SU-DHL-6 (cell line): Measurements from ENCODE around the gene ALKBH3.

Source experiments
- H2AFZ ChIP-seq: fragments of 200-600 bp; sonication (generic); 2 replicates; pipeline ENCODE4 v1.6.1; 2014; ENCODE audit warnings: low read depth, mild to moderate bottlenecking, moderate library complexity, mixed read lengths, antibody characterized with exemption, low read length; ENCODE audit not compliant: severe bottlenecking
- H3F3A ChIP-seq: fragments of 200-600 bp; shearing (Covaris generic); 2 replicates; pipeline ENCODE4 v1.6.0; 2016; ENCODE audit warnings: antibody characterized with exemption, mild to moderate bottlenecking; ENCODE audit not compliant: insufficient read depth
- H3K27ac ChIP-seq: fragments of 200-600 bp; sonication (generic); 2 replicates; pipeline ENCODE4 v1.5.1; 2016; ENCODE audit warnings: low read depth, mild to moderate bottlenecking, low read length, moderate library complexity, mixed read lengths
- H3K27me3 ChIP-seq: fragments of 200-600 bp; sonication (generic), shearing (Covaris generic); 2 replicates; pipeline ENCODE4 v1.6.0; 2014; ENCODE audit warnings: mild to moderate bottlenecking, low read length
- H3K36me3 ChIP-seq: fragments of 200-600 bp; sonication (generic); 2 replicates; pipeline ENCODE4 v1.6.1; 2014; ENCODE audit warnings: mild to moderate bottlenecking, low read length, mixed read lengths
- H3K4me2 ChIP-seq: fragments of 300-600, 200-600 bp; shearing (Covaris generic), sonication (generic); 2 replicates; pipeline ENCODE4 v1.6.0; 2014; ENCODE audit warnings: low read length, low read depth, mild to moderate bottlenecking; ENCODE audit not compliant: poor library complexity, severe bottlenecking
- H3K4me3 ChIP-seq: fragments of 200-600 bp; sonication (generic); 2 replicates; pipeline ENCODE4 v1.5.1; 2014; ENCODE audit warnings: antibody characterized with exemption, low read length, mild to moderate bottlenecking, mixed read lengths; ENCODE audit not compliant: insufficient read depth, poor library complexity, severe bottlenecking
- H3K79me2 ChIP-seq: fragments of 200-600 bp; sonication (generic); 2 replicates; pipeline ENCODE4 v1.6.1; 2014; ENCODE audit warnings: mild to moderate bottlenecking, low read length, moderate library complexity; ENCODE audit not compliant: insufficient read depth
- H3K9ac ChIP-seq: fragments of 200-600 bp; sonication (generic); 2 replicates; pipeline ENCODE4 v1.7.0; 2014; ENCODE audit warnings: mild to moderate bottlenecking, low read length
- H3K9me2 ChIP-seq: fragments of 200-600 bp; sonication (generic); replicated peaks from 2 replicates; pipeline ENCODE4 v1.6.1; 2014; ENCODE audit warnings: low read length; ENCODE audit not compliant: insufficient read depth
- H3K9me3 ChIP-seq: fragments of 200-600 bp; sonication (generic); 2 replicates; pipeline ENCODE4 v1.6.1; 2014; ENCODE audit warnings: low read length, mixed read lengths; ENCODE audit not compliant: insufficient read depth
- H4K20me1 ChIP-seq: fragments of 200-600 bp; sonication (generic); 2 replicates; pipeline ENCODE4 v1.6.1; 2014; ENCODE audit warnings: low read depth, mild to moderate bottlenecking, antibody characterized with exemption, low read length, moderate library complexity, mixed read lengths
- EZH2phosphoT487 ChIP-seq: fragments of 200-600 bp; sonication (generic), shearing (Covaris generic); conservative IDR thresholded peaks from 2 replicates; pipeline ENCODE4 v1.6.1; 2018; ENCODE audit warnings: mild to moderate bottlenecking, antibody characterized with exemption, low read length, moderate library complexity, mixed read lengths
- TF ChIP-seq, protein P1 (sequence below): fragments of 200-600 bp; sonication (generic); IDR thresholded peaks from one replicate; pipeline ENCODE4 v1.5.1; 2017; ENCODE audit warnings: antibody characterized with exemption, mild to moderate bottlenecking, low read length, moderate library complexity; ENCODE audit not compliant: insufficient read depth, poor library complexity, severe bottlenecking

Gene ALKBH3

DNA sequence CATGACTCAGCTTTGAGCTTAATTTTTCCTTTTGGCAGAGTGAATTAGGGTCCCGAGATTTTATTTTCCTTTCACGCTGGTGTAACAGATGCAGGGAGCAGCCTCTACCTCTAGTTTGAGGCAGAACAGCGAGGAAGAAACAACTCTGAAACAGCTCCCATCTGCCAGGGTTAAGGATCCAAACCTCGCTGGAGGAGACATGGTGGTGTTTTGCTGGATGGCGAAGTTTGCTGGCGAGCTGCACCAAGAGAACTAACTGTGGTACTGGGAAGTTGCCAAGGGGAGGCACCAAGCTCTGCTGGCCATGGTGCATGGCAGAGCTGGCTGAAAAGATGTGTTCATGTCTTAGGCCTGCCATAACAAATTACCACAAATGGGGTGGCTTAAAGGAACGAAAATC lies 7.6 kb upstream of the ALKBH3 start:
- no peak overlapping the region for H3K4me2 ChIP-seq
- no peak overlapping the region for H2AFZ ChIP-seq
- H4K20me1 ChIP-seq: no peaks in the 10 kb centered on the region
- H3K9ac ChIP-seq: no peak overlapping the region
- no peaks in the 10 kb centered on the region for H3K9me2 ChIP-seq
- no peaks in the 10 kb centered on the region for H3K27me3 ChIP-seq
- H3K9me3 ChIP-seq: no peaks in the 10 kb centered on the region
- no peak overlapping the region for H3K27ac ChIP-seq
- no peak for TF ChIP-seq EZH2phosphoT487
- TF ChIP-seq, protein P1, sequence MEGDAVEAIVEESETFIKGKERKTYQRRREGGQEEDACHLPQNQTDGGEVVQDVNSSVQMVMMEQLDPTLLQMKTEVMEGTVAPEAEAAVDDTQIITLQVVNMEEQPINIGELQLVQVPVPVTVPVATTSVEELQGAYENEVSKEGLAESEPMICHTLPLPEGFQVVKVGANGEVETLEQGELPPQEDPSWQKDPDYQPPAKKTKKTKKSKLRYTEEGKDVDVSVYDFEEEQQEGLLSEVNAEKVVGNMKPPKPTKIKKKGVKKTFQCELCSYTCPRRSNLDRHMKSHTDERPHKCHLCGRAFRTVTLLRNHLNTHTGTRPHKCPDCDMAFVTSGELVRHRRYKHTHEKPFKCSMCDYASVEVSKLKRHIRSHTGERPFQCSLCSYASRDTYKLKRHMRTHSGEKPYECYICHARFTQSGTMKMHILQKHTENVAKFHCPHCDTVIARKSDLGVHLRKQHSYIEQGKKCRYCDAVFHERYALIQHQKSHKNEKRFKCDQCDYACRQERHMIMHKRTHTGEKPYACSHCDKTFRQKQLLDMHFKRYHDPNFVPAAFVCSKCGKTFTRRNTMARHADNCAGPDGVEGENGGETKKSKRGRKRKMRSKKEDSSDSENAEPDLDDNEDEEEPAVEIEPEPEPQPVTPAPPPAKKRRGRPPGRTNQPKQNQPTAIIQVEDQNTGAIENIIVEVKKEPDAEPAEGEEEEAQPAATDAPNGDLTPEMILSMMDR: no peak
- H3K4me3 ChIP-seq: no peak overlapping the region
- H3K36me3 ChIP-seq: no peaks in the 10 kb centered on the region
- no peaks in the 10 kb centered on the region for H3F3A ChIP-seq
- no peaks in the 10 kb centered on the region for H3K79me2 ChIP-seq

DNA sequence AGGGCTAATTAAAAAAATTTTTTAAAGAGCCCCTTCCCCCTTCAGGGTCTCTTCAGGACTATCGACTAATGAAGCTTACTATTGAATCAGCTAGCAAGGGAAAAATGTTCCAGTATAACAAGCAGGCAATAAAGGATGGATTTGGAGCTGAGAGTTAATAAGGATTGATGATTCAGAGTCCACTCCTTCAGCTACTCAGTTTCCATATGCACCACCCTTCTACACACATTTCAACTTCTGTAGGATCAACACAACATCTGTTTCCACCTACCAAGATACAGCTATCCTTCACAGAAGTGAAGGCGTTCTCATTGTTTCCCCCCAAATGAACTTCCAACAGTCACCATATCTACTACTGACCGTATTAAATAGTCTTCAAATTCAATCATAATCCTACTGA lies 6.6 kb upstream of the ALKBH3 start:
- H3K9ac ChIP-seq: no peak overlapping the region
- no peaks in the 10 kb centered on the region for H3K27me3 ChIP-seq

DNA sequence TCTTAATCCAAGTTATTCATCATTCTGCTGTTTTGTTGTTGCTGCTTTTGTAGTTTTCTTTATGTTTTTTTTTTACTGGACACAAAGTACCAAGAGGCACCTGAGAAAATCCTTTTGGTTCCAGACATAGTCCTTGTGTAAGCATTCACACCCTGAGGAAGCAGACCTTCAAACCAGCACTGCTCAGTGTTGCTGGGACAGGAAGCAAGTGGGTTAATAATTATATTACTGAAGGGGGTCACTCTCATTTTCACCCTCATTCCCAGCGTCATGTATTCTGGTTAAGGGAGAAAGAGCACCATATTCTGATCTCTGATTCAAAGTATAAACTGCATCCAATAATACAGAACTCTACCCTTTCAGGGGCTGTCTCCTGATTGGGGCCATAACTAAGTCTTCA lies 5.9 kb upstream of the ALKBH3 start:
- Histone ChIP-seq H3K9me2 (no peaks in the 10 kb centered on the region), H2AFZ (no peak overlapping the region), H3K36me3 (no peaks in the 10 kb centered on the region), H3K27ac (no peak overlapping the region), H3K27me3 (no peaks in the 10 kb centered on the region), H3F3A (no peaks in the 10 kb centered on the region), H3K4me2 (no peak overlapping the region), H3K9me3 (no peaks in the 10 kb centered on the region), H3K9ac (no peak overlapping the region), H3K4me3 (no peak overlapping the region), H3K79me2 (no peaks in the 10 kb centered on the region), H4K20me1 (no peaks in the 10 kb centered on the region)
- TF ChIP-seq, protein P1: no peak
- no peak for TF ChIP-seq EZH2phosphoT487

More for the DNA sequence above, 6.6 kb upstream of the ALKBH3 start:
- H4K20me1 ChIP-seq: no peaks in the 10 kb centered on the region
- H3K79me2 ChIP-seq: no peaks in the 10 kb centered on the region
- H3K9me3 ChIP-seq: no peaks in the 10 kb centered on the region
- no peaks in the 10 kb centered on the region for H3K9me2 ChIP-seq
- no peaks in the 10 kb centered on the region for H3F3A ChIP-seq
- TF ChIP-seq EZH2phosphoT487: no peak
- TF ChIP-seq, protein P1: no peak
- no peak overlapping the region for H3K4me3 ChIP-seq
- H3K27ac ChIP-seq: no peak overlapping the region
- H3K4me2 ChIP-seq: no peak overlapping the region
- no peak overlapping the region for H2AFZ ChIP-seq
- H3K36me3 ChIP-seq: no peaks in the 10 kb centered on the region
